PC-9 (cell line): ENCODE measurements around the gene RRP1.

Experiments used
- EZH2 ChIP-seq: fragments of 200-600 bp; sonication (generic); IDR thresholded peaks from 2 replicates; pipeline ENCODE4 v1.8.0; 2017; ENCODE audit warnings: antibody characterized with exemption, low read depth
- TF ChIP-seq, protein P1 (sequence below): fragments of 200-600 bp; sonication (generic); conservative IDR thresholded peaks from 2 replicates; pipeline ENCODE4 v1.6.1; 2017; ENCODE audit warnings: mixed run types, antibody characterized with exemption, mild to moderate bottlenecking, moderate library complexity

DNA sequence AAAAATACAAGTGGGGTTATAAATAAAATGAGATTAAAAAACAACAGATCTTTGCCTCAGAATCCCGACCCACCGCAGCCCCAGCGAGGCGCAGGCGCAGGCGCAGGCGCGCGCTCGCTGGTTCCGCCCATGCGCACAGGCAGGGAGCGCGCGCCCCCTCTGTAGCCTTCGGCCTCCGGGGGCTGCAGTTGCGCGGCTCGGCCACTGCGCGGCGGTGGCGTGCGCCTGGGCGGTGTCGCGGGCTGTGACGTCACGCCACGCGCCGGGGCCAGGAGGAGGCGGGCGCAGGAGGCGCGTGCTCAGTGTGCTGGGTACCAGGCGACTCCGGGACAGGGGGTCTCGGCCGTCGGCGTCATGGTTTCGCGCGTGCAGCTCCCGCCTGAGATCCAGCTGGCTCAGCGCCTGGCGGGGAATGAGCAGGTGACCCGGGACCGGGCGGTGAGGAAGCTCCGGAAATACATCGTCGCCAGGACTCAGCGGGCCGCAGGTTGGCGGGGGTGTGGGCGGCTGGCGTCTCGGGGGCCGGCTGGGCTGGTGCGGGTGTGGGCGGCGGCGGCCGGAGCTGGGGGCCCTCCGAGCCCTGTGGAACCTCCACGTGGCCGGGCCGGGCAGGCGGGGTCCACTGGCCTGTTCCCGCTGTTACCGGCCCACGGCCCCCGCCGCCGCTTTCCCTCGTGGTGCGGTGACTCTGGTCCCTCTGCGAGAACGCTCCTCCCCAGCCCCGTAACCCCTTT, at the start of gene RRP1:
- TF ChIP-seq, protein P1, sequence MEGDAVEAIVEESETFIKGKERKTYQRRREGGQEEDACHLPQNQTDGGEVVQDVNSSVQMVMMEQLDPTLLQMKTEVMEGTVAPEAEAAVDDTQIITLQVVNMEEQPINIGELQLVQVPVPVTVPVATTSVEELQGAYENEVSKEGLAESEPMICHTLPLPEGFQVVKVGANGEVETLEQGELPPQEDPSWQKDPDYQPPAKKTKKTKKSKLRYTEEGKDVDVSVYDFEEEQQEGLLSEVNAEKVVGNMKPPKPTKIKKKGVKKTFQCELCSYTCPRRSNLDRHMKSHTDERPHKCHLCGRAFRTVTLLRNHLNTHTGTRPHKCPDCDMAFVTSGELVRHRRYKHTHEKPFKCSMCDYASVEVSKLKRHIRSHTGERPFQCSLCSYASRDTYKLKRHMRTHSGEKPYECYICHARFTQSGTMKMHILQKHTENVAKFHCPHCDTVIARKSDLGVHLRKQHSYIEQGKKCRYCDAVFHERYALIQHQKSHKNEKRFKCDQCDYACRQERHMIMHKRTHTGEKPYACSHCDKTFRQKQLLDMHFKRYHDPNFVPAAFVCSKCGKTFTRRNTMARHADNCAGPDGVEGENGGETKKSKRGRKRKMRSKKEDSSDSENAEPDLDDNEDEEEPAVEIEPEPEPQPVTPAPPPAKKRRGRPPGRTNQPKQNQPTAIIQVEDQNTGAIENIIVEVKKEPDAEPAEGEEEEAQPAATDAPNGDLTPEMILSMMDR = peak; percentile 83
- no peak for TF ChIP-seq EZH2
